HG03097 (cell line): ENCODE results near the gene PIP4P1.
"Not testable (repeated sequence)": the region's sequence is repeated elsewhere in the genome, so short reads cannot be mapped to it uniquely, and the experiment has no call there.

Experiments
- ATAC-seq: cut with Tn5 transposase; IDR thresholded peaks from one replicate; pipeline ENCODE4 v1.9.1; 2021; ENCODE audit not compliant: unreplicated experiment, low FRiP score

PIP4P1 gene

DNA sequence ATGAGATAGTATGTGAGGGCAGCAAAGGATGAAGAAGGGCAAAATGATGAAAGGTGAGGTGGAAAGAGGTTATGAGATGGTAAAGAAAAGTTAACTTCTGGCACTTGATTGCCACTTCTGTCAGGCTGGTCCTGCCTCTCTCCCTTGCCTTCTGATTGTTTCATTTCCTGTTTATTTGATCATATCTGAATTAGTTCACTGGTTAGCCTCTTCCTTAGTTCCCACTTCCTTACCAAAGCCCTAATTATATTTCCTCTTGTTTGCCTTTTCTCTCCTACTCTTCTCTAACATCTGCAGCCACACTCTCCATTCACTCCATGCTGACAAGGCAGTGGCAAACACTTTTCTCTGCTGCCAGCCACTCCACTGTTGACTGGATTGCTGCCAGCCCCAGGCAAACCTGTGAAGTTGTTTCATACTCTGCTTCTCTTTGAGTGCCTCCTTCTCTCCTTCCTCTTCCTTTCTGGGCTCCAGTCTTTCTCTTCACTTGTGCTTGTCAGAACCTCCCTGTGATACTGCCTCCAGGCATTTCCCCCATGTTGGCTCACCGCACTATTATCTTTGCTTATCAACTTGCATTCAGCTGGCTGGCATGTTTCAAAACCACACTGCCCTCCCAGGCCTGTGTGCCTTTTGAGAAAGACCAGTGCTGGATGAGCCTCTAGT is 16.1 kb upstream of the PIP4P1 start:
- no peak for ATAC-seq

- ATAC-seq, result no peak
Measured at GRCh38 chr14:20476776-20477175, 15.5 kb upstream of the PIP4P1 start.

DNA sequence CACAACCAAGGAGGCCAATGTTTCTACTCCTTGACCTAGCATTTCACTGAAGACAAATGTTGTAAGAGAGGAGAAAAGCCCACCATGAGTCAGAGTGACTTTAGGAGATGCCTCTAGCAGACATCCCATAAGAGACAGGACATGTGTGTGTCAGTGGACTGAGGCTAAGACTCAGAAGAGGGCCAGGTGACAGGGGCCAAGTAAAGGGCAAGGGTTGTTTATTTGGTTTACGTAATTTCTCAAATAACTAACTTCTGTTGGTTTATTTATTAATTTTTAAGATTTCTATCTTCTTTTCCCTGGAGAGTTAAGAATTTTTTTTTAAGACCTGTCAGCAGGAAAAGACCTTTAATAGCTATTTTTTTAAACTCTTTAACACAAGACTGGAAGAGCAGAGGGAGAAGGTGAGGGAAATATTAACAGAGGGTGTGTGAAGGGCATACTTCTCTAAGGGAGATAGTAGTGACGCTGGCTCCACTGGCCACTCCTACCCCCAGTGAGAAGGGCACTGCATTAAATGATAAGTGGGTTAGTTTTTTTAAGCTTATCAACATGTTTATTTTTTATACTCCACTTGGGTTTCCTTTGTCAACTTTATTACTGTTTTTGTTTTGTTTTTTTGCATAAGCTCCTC is 11.4 kb upstream of the PIP4P1 start:
- ATAC-seq, result no peak

GRCh38 chr14:20470603-20470901 is 9.3 kb upstream of the PIP4P1 start:
- ATAC-seq, result no peak

DNA sequence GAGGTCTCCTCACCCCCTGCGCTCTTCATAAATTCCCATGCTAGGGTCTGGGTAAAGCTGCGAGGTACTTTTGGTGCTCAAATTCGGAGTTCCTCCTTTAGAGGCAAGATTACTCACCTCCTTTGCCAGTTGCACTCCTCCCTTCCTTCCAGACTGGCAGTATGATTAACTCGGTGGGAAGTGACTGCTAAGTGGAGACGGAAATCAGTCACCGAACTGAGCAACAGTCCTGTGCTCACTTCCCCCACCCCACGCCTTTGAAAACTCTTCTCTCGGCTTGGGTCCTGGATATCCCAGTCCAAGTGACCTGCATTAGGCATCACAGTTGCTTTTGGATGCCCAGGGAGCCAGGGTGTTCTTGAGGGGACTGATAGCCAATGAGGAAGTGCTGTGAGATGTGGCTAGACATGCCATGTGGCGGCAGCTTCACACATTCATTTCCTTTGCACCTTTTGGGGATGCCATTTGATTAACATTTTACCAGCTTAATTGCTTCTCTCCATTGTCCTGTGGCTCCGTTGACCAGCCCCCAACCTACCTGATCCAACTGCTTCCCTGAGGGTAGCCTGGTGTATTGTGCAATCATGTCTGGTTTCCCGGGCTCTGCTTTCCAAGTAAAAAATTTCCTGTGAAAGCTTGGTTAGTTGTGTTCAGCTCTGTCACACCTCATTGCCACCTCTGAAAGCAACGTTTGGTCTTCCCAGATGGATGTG is 8.8 kb upstream of the PIP4P1 start:
- peak; percentile 25 for ATAC-seq

- peak; percentile 85 for ATAC-seq
Measured at GRCh38 chr14:20469242-20469889, 8.1 kb upstream of the PIP4P1 start, which contains the start of gene PNP. Gene PNP, plus strand, starts transcription at chr14:20469406. Its CDS starts 119 bp downstream, at chr14:20469525.

DNA sequence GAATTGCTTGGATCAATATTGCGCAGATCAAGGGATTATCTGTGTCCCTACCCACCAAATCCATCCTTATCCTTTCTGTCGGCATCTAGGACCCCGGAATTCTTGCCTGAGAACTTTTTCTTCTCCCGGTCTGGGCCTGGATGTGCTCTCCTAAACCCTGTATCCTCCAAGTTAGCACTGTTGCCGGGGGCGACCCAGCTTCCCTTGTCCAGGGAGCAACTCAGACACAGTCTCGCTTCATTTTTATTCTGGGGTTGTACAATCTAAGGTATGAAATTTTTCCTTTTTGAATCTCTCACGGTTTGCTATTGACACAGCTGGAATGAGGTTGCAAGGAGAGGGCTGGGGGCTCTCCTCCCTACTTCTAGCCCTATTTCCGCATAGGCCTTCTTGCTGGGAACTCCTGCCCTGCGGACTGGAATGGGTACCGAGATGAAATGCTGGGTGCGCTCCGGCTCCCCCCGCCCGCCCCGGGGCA is 7.6 kb upstream of the PIP4P1 start:
- no peak for ATAC-seq

GRCh38 chr14:20460458-20461224 is 593 bp downstream of the PIP4P1 start:
- ATAC-seq, result peak; percentile 2

- ATAC-seq, result no peak
Measured at GRCh38 chr14:20458031-20458789, 3.0 kb downstream of the PIP4P1 start.

DNA sequence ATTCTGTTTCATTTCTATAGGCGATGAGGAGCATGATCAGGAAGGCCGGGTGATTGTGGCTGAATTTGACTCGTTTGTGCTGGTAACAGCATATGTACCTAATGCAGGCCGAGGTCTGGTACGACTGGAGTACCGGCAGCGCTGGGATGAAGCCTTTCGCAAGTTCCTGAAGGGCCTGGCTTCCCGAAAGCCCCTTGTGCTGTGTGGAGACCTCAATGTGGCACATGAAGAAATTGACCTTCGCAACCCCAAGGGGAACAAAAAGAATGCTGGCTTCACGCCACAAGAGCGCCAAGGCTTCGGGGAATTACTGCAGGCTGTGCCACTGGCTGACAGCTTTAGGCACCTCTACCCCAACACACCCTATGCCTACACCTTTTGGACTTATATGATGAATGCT is 4.3 kb downstream of the PIP4P1 start:
- ATAC-seq, result no peak

- ATAC-seq, result peak; percentile 40
Measured at GRCh38 chr14:20455355-20456300, 5.6 kb downstream of the PIP4P1 start.

DNA sequence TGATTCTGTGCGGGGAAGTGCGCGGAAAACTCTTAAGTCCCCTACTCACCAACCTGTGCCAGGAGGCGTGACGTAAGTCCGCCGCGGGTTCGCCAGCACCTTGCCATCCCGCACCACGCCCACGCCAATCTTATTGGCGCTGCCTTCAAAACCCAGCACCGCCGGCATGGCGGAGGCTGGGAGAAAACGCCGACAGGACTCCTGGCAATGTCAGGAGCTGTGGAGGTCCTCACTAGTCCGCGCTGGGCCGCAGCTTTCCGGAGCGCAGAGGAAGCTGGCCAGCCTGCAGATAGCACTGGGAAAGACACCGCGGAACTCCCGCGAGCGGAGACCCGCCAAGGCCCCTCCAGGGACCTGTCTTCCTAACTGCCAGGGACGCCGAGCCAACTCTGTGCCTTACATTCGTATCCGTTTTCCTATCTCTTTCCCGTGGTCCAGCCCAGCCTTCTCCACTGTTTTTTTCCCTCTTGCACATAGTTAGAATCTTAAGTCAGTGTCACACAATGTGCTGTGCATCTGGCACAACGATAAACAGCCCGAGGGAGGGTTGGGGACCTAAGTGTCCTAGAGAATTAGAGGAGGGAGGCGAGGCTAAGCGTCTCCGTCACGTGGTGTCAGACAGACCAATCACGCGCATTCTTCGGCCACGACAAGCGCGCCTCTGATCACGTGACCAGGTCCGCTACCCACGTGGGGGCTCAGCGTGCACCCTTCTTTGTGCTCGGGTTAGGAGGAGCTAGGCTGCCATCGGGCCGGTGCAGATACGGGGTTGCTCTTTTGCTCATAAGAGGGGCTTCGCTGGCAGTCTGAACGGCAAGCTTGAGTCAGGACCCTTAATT is 6.5 kb downstream of the PIP4P1 start, which contains the start of the genes APEX1 and OSGEP:
APEX1 (plus strand) TSS at position 711 of the 839 bp plus-strand sequence. CDS start 420 bp downstream, outside the sequence.
OSGEP (minus strand) TSS at position 297 of the 839 bp plus-strand sequence; CDS start at position 168, 129 bp downstream.
- ATAC-seq, result peak; percentile 81

DNA sequence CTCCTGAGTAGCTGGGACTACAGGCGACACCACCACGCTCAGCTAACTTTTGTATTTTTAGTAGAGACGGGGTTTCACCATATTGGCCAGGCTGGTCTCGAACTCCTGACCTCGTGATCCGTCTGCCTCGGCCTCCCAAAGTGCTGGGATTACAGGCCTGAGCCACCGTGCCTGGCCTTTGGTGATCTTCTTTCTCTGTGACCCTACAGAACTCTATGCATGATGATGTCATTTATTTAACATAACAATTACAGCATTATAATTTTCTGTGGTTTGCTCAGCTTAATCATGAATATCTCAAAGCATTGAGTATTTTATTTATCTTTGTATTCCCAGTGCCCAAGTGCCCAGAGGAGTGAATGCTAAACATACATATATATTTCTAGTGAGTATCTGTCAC is 8.4 kb downstream of the PIP4P1 start:
- ATAC-seq, result not testable (repeated sequence)

- ATAC-seq, result no peak
Measured at GRCh38 chr14:20446889-20447288, 14.3 kb downstream of the PIP4P1 start.

DNA sequence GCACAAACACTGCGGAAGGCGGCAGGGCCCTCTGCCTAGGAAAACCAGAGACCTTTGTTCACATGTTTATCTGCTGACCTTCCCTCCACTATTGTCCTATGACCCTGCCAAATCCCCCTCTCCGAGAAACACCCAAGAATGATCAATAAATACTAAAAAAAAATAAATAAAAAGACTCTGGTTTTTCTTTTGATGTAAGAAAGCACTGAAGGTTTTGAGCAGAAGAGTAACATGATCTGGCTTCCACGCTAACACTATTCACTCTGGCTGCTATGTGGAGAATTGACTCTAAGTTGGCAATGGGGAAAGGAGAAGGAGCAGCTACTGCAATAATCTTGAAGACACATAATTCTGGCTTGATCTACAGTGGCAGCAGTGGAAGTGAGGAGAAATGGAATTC is 17.6 kb downstream of the PIP4P1 start:
- not testable (repeated sequence) for ATAC-seq

DNA sequence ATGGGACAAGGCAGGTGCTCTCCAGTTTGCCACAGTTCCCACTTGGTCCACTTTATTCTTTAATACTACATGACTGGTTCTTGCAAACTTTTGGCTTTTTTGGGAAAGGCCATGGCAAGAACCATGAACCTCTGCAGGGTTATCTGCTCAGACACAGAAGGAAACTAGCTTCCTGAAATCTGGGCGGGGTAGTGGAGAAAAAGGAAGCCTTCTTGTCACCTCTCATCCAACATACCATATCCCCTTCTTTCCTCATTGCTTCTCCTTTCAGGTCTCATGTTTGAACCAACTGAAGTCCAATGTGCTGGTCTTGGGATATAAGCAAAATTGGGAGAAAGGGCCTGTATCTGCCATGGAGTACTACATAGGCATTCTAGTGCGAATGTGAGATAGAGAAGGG is 19.8 kb downstream of the PIP4P1 start:
- no peak for ATAC-seq

DNA sequence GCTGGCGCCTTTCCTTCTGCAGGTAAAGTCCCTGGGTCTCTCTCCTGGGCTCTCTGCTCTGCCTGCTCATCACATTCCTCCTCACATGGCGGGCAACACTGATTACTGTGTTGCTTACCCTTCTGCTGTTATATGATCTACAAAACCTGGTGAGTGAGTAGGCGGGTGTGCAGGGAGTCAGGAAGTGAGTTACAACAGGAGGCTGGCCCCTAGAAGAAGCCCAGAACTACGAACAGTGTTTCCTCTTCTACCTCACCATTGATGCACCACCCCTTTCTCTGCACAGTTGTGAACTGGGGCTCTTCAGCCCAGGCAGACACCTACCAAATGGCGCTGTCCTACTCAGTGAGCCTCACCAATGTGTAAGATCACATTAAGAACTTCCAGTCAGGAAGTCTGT is 20.4 kb downstream of the PIP4P1 start:
- no peak for ATAC-seq

- no peak for ATAC-seq
Measured at GRCh38 chr14:20440465-20440864, 20.8 kb downstream of the PIP4P1 start.
